Inflammatory macrophage treated with lipopolysaccharide for 4 hours (primary cell): Measurements from ENCODE around the gene GPR61.

Source experiments
- DNase-seq: peaks from one replicate; pipeline ENCODE4 v3.0.0-alpha.2; 2020

GPR61 gene

DNA sequence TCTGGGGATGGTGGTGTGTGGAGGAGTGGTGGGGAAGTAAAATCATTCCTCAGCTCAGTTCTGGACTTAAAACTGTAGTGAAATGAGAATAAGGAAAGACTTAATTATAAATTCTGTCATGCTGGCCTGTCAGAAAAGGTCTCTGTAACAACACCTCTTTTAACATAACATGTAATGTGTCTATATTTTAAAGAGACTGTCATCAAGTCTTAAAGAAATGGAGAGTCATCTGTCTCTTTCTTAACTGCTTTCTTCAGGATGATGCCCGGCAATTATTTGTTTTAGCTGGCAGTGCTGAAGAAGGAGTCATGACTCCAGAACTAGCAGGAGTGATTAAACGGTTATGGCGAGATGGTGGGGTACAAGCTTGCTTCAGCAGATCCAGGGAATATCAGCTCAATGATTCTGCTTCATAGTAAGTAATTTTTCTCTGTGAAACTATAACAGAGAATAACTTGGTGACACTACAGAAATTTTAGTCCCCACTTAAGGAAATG lies 39.3 kb downstream of the GPR61 start:
- no peak for DNase-seq

- DNase-seq = no peak
These were observed 39.8 kb downstream of the GPR61 start for GRCh38 chr1:109579491-109579890.

- no peak for DNase-seq
These were observed 42.3 kb downstream of the GPR61 start for GRCh38 chr1:109582021-109582420.

DNA sequence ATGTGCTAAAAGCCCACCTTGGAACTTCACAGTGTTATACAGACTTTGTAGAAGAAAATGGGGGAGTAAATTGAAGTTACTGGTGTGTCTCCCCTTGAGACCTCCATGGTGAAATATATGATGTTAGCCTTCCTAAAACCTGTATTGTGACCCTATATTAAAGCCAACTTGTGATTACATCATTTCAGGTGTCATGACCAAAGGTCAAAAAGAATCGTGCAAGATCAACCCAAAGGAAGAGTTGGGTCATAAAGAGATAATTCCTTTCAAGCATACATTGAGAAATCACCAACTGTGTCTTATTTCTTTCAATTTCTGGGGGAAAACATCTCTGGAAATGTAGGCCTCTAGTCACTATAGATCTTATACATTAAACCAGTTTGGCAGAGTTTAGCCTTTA lies 45.1 kb downstream of the GPR61 start:
- no peak for DNase-seq

DNA sequence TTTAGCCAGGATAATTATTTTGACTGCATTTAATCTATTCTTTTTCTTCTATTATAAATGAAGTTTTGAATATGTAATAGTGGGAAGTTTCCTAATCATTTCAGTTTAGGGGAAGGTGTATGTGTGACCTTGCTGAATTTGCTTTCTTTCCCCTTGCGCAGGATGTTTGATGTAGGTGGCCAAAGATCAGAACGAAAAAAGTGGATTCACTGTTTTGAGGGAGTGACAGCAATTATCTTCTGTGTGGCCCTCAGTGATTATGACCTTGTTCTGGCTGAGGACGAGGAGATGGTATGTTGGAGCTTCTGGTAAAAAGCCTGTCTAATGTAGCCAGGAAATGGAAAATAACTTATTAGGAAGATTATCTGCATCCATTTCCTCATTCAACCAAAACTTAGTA lies 46.4 kb downstream of the GPR61 start:
- no peak for DNase-seq

DNA sequence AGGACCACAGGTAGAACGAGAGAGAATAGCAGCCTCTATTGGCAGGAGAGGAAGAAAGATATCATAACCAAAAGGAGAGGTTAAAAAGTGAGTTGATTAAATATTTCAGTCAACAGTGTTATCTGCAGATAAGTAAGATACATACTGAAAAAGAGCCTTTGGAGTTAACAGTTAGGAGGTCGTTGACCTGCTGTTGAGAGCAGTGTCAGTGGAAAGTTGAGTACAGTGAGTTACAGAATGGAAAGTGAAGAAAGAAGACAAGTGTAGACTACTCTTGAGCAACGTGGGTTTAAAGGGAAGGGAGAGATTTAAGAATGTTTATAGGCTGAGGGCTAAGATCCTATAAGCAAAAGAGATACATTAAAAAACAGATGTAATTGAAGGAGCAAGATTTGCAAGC lies 49.5 kb downstream of the GPR61 start:
- peak; percentile 22 for DNase-seq

GRCh38 chr1:109589679-109590078 lies 50.0 kb downstream of the GPR61 start:
- no peak for DNase-seq

DNA sequence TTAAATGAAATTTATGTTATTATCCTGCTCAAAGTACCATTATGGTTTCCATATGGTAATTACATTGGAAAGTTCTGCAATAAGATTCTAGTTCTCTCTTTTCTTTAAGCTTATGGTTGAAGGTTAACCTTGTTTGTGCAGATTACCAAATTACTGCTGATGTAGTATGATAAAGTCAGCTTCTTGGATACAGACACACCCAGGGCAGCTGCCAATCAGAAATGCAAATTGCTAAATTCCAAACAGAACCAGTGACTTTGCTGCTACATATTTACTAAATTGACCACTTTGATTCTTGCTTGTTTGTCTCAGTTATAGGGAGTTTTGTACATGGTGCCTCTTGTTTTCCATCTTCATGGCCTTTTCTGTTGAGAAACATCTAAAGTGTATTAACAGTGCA lies 53.2 kb downstream of the GPR61 start:
- DNase-seq = no peak

GRCh38 chr1:109595531-109595930 lies 55.9 kb downstream of the GPR61 start:
- DNase-seq = no peak
